Panc1 (cell line): ENCODE measurements around the gene FOCAD. TPM values are rescaled to one million over a fixed set of nuclear protein-coding genes. Genes with fewer than 3 reads are reported as not detected.

ENCODE experiments used
- ATAC-seq: fragments of 200-7000 bp; cut with Tn5 transposase; 2 replicates; pipeline ENCODE4 v1.9.1; 2020; ENCODE audit warnings: mild to moderate bottlenecking, moderate library complexity
- BruUV-seq: library from RNA; stranded (reverse); fragments of 400-500 nt; replicated peaks from 2 replicates; lab custom pipeline; 2021; lab: Mats Ljungman, UMichigan
- CTCF ChIA-PET: fragments of 300-600 bp; sonication (Branson Sonifier 250); formaldehyde crosslinking; loops from one replicate; lab custom pipeline; 2022; ENCODE audit warnings: antibody characterized with exemption; lab: Charles Lee
- POLR2A ChIA-PET: fragments of 300-600 bp; sonication (Branson Sonifier 250); formaldehyde crosslinking; loops from one replicate; lab custom pipeline; 2022; ENCODE audit warnings: antibody characterized with exemption; lab: Charles Lee
- DNase-seq: peaks from one replicate; pipeline ENCODE4 v3.0.0-alpha.2; 2010; ENCODE audit warnings: low read depth, low spot score
- H3K27ac ChIP-seq: 2 replicates; pipeline ENCODE4 v1.5.1; 2011; ENCODE audit warnings: mild to moderate bottlenecking, low read length, inconsistent platforms
- H3K27me3 ChIP-seq: fragments of 200-500 bp; sonication (Bioruptor generic); 2 replicates; pipeline ENCODE4 v1.6.0; 2014; ENCODE audit warnings: low read length, inconsistent platforms; ENCODE audit not compliant: control insufficient read depth, insufficient read depth
- H3K36me3 ChIP-seq: fragments of 200-500 bp; sonication (Bioruptor generic); 2 replicates; pipeline ENCODE4 v1.5.1; 2014; ENCODE audit warnings: inconsistent platforms, mild to moderate bottlenecking, low read length, moderate library complexity; ENCODE audit not compliant: control insufficient read depth, insufficient read depth
- H3K4me1 ChIP-seq: 2 replicates; pipeline ENCODE4 v1.5.1; 2011; ENCODE audit warnings: inconsistent platforms, mild to moderate bottlenecking, low read length, moderate library complexity; ENCODE audit not compliant: control insufficient read depth, insufficient read depth
- H3K4me3 ChIP-seq, 2 experiments: 2 replicates each; pipeline ENCODE4 v1.5.1; 2011 to 2012; ENCODE audit warnings: low read depth in 2 of 2, low read length in 2 of 2, mild to moderate bottlenecking in 2 of 2, inconsistent platforms in 1 of 2, moderate library complexity in 1 of 2
- H3K9me3 ChIP-seq: fragments of 200-500 bp; sonication (Bioruptor generic); 2 replicates; pipeline ENCODE4 v1.5.1; 2014; ENCODE audit warnings: low read depth, mild to moderate bottlenecking, inconsistent platforms, low read length, moderate library complexity; ENCODE audit not compliant: control insufficient read depth, insufficient read depth
- POLR2AphosphoS5 ChIP-seq: IDR thresholded peaks from 2 replicates; pipeline ENCODE4 v1.6.1; 2012; ENCODE audit warnings: mild to moderate bottlenecking, low read depth, low read length, moderate library complexity
- REST ChIP-seq, 2 experiments: IDR thresholded peaks; 2 replicates each; pipeline ENCODE4 v1.6.1; 2011 to 2012; ENCODE audit warnings: low read depth in 2 of 2, control low read depth in 1 of 2, low read length in 1 of 2, mild to moderate bottlenecking in 1 of 2, moderate library complexity in 1 of 2; ENCODE audit not compliant: insufficient read depth in 1 of 2
- SIN3A ChIP-seq: IDR thresholded peaks from 2 replicates; pipeline ENCODE4 v1.6.1; 2012; ENCODE audit warnings: low read depth, mild to moderate bottlenecking, low read length, moderate library complexity, borderline replicate concordance; ENCODE audit not compliant: insufficient read depth
- TCF7L2 ChIP-seq: IDR thresholded peaks from 2 replicates; pipeline ENCODE4 v1.6.1; 2011; ENCODE audit warnings: mild to moderate bottlenecking, low read depth, low read length, inconsistent platforms
- in situ Hi-C: cut with HindIII; loops from 2 replicates; pipeline ENCODE4 v1.10.0; 2016; ENCODE audit warnings: low sequenced_read_pairs, low pct_unique_long_range_greater_than_20kb
- intact Hi-C: fragments of 100-400 bp; cut with micrococcal nuclease; formaldehyde crosslinking; loops from one replicate; pipeline ENCODE4 v1.10.0; 2022; ENCODE audit not compliant: unreplicated experiment
- total RNA-seq: library from RNA; stranded (reverse); gene quantifications from one replicate; pipeline ENCODE4 v1.2.1, GENCODE V29; 2021; ENCODE audit not compliant: unreplicated experiment
- TF ChIP-seq, protein P1 (sequence below): fragments of 450-650 bp; IDR thresholded peaks from 2 replicates; pipeline ENCODE4 v1.5.1; 2017; ENCODE audit warnings: mild to moderate bottlenecking

FOCAD gene
- total RNA-seq, 1 experiment from 2014 or later = 9.8 TPM

GRCh38 chr9:20906326-20906725 is 222.3 kb downstream of the FOCAD start:
- H3K36me3 ChIP-seq = no peaks in the 10 kb centered on the region
- in situ Hi-C loops (no loop called here), intact Hi-C loops (no loop called here)
- ChIA-PET POLR2A (no interaction called here), CTCF (no interaction called here)
- no peaks in the 10 kb centered on the region for H3K4me1 ChIP-seq
- DNase-seq (no peak), ATAC-seq (no peak)
- no peak overlapping the region for H3K4me3 ChIP-seq
- H3K27ac ChIP-seq = no peak overlapping the region
- BruUV-seq = no TSS peak
- no peak for TF ChIP-seq REST (IDR thresholded peaks at IDR 0.05; ENCODE audit: insufficient read depth in 1 of 2, low read depth in 2 of 2, low read length in 1 of 2)
- TF ChIP-seq, protein P1, sequence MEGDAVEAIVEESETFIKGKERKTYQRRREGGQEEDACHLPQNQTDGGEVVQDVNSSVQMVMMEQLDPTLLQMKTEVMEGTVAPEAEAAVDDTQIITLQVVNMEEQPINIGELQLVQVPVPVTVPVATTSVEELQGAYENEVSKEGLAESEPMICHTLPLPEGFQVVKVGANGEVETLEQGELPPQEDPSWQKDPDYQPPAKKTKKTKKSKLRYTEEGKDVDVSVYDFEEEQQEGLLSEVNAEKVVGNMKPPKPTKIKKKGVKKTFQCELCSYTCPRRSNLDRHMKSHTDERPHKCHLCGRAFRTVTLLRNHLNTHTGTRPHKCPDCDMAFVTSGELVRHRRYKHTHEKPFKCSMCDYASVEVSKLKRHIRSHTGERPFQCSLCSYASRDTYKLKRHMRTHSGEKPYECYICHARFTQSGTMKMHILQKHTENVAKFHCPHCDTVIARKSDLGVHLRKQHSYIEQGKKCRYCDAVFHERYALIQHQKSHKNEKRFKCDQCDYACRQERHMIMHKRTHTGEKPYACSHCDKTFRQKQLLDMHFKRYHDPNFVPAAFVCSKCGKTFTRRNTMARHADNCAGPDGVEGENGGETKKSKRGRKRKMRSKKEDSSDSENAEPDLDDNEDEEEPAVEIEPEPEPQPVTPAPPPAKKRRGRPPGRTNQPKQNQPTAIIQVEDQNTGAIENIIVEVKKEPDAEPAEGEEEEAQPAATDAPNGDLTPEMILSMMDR = no peak
- H3K27me3 ChIP-seq = no peaks in the 10 kb centered on the region
- no peaks in the 10 kb centered on the region for H3K9me3 ChIP-seq

GRCh38 chr9:20908461-20908860 is 224.4 kb downstream of the FOCAD start:
- ChIA-PET POLR2A (no interaction called here), CTCF (no interaction called here)
- BruUV-seq = no TSS peak
- no peaks in the 10 kb centered on the region for H3K27me3 ChIP-seq
- in situ Hi-C loops (no loop called here), intact Hi-C loops (no loop called here)
- TF ChIP-seq REST (IDR thresholded peaks at IDR 0.05; ENCODE audit: insufficient read depth in 1 of 2, low read depth in 2 of 2, low read length in 1 of 2) (no peak), POLR2AphosphoS5 (no peak), SIN3A (no peak), TCF7L2 (no peak)
- TF ChIP-seq, protein P1 = no peak
- no peaks in the 10 kb centered on the region for H3K9me3 ChIP-seq
- DNase-seq (no peak), ATAC-seq (no peak)
- H3K4me1 ChIP-seq = no peaks in the 10 kb centered on the region
- no peaks in the 10 kb centered on the region for H3K36me3 ChIP-seq
- no peak overlapping the region for H3K4me3 ChIP-seq
- no peak overlapping the region for H3K27ac ChIP-seq
